Measurements from ENCODE around the gene BICD2.

The BICD2 gene

DNA sequence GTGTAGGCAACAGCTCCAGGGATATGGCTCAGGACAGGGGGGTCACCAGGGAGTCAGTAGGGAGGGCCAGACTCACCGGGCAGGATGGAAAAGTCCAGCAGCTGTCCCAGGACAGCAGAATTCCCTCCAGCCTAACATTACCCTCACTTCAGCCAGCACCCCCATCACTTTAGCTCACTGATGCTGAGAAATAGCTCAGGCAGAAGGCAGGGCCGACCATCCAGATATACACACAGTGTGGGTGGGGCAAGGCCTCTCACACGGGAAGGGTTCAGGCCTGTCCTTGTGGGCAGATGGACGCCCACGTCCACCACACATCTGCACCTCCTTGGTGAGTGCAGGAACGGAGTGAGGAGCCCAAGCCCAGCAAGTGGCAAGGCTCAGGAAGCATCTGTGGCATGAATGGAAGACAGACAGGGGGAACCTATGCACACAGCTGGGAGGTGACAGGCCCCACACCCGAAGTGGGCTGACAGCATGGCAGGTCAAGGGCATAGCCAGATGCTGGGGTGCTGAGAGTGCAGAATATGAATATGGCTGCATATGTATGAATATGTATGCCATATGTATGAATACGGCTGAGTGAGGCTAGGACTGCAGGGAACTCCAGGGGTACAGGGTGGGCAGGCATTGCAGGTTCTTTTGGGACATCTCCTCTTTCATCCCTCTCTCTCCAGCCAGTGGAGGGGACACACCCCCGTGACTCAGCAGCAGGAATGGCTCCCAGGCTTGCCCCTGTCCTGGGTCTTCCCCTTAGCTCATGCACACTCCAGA is 17.0 kb downstream of the BICD2 start:
- DNase-seq (no peak), ATAC-seq (no peak)

DNA sequence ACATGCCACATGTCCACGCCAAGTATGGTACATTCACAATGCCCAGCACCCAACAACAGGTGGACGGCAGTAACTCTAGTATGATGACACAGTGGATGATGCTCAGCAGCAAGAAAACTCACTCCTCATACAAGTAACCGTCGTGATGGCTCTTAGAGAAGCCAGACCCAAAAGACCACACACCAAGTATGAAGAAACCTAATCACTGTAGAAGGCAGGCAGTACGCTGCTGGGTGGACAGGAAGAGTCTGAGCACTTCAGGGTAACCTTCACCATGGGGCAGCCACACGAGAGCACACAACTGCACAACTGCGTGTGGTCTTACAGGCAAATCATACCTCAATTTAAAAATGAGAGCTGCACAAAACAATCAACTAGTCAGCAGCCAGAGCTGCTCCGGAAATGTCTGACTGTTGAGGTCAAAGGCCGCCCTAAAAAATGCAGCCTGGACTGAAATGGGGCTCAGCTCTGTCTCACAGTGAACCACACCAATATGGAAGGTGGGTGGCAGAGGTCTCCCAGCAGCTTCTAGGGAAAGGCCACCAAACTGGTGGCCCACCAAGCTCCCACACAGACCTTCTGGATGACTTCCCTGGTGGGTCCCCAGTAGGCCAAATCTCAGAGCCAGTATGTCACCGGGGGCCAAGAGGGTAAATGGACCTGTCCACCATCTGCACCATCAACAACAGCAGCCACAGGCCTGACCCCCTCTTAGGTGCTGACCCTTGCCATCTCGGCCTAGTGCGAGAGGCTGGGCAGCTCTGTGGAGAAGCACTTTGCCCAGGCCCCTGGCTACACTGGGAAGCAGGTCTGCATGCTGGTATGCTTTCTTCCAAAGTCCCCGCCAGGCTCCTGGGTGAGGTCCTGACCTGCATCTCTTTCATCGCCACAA is 17.8 kb downstream of the BICD2 start:
- no peak for DNase-seq

DNA sequence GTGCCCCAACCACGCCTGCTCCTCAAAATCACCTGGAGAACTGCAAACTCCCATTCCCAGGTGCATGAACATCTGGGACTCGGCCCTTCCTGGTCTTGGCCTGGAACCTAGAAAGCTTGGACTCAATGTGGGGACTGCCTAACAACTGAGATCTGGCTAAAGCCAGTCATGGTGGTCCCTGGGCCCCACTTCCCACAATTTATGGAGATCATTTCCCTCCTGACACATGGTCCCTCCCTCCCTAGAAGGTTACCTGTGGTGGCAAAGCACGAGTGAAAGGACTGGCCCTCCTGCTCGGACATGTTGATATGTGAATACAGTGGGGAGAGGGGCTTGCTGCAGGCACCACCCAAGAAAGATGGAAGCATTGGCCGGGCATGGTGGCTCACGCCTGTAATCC is 18.8 kb downstream of the BICD2 start:
- ATAC-seq (no peak), DNase-seq (no peak)

More for the DNA sequence above, 17.8 kb downstream of the BICD2 start:
- no peak for ATAC-seq

DNA sequence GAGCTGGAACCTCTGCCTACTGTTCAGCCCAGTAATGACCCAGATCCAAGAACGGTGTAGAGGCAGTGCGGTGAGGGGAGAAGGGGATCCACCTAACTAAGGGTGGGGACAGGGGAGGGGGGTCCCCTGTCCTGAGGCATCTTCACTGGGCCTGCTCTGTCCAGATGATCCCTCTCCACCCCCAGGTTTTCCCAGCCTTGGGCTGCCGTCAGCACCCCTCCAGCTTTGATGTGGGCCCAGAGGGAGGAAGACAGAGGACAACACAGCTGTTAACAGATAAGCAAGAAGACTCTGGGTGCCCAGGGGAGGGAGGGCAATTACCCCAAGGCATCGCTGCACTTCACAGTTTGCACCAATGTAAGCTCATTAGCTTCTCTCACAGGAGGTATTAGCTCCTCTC is 19.3 kb downstream of the BICD2 start:
- ATAC-seq, result no peak
- DNase-seq, result no peak

DNA sequence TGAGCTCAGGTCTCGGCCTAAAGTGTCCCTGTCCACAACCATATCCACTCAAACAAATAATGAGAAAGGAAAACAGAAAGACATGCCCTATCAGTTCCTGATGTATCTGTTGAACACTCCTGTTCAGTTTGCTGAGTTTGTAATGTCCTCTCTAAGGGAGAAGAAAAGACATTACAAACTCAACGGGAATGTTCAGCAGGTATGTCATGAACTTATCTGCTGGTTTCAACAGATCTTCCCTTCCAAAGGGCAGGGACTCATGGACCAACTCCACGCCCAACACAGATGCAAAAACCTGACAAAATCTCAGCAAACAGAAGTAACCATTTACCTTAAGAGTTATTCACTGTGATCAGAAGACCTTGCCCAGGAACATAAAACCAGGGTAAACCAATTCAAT is 23.7 kb downstream of the BICD2 start:
- ATAC-seq (no peak), DNase-seq (no peak)

DNA sequence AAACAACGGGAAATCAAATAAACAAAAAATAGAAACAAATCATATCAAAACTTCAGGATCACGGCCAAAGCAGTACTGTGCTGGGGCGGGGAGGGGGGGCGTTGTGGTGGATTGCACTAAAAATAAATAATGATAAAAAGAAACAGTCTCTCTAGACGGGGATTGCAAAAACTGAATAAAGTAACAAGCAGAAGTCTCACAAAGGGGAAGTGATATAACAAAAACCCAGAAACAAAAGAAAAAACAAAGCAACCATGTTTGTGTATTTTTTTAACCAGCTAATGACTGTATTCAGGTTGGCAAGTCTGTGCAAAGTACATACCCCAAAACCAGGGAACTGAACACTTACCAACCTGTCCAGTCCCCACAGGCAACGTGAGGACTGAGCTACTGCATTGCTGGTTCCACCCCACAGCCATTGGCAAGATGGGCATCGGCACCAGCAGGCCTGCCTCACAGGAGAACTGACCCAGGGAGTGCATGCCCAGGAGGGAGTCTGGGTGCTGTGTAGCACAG is 24.1 kb downstream of the BICD2 start:
- DNase-seq (no peak), ATAC-seq (no peak)

DNA sequence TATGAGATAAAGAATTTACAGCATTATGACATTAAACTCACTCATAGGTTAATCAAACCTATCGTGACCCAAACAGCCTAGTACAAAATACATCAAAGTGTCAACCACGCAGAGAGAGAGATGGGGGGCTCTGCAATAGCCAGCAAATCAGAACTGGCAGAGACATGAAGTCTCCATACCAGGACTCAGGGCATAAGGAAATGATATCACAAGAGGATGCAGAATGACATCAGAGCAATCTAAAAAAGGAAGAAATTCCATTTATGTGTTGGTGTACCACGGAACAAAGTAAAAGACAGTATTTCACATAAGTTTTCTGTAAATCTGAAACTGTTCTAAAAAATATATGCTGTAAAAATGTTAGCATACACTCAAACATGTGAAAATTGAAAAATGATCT is 24.6 kb downstream of the BICD2 start:
- ATAC-seq, result no peak

DNA sequence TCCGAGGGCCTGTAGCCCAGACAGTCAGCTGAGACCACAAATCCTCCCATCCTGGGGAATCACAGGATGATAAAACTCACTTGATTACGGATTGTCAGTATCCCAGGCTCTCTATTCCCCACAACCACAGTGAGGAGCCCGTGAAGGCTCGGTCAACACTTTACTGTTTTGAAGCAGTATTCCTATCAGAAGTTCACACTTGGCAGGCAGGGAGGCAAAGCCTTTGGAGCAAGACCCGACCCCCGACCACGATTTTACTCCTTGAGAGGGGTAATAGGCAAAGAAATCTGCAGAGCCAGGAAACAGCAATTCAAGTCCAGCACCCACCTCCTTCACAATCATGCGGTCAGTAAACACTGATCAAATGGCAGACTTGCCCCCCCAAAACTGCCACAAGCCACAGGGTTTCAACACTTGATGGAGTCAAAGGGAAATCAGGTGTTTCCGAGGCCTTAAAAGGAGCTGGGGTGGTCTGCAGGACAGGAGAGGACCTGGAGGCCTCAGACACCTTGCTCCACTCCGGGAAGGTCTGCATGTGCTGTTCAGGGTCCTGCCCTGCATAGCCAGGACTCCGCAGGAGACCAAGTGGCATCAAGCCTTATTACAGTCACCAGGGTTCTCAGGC is 25.2 kb downstream of the BICD2 start:
- ATAC-seq (no peak), DNase-seq (no peak)

More for the DNA sequence above, 24.6 kb downstream of the BICD2 start:
- DNase-seq, result no peak

DNA sequence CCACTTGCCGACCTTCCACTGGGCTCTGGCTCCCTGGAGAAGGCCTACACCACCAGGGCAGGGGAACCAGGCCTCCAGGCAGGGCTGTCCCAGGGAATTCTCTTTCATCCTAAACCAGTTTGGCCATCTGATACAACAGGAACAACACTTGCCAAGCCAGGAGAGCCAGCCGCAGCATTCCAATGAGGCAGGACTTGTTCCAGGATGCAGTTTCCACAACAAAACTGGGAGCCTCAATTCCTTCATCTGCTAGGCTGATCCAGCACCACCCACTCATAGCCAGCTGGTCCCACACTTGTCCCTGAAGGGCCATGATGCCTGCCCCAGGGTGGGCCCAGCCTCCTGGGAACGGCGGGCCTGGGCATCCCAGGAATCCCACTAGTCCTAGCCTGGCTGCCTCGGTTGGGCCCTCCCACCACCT is 26.0 kb downstream of the BICD2 start:
- DNase-seq (no peak), ATAC-seq (no peak)

DNA sequence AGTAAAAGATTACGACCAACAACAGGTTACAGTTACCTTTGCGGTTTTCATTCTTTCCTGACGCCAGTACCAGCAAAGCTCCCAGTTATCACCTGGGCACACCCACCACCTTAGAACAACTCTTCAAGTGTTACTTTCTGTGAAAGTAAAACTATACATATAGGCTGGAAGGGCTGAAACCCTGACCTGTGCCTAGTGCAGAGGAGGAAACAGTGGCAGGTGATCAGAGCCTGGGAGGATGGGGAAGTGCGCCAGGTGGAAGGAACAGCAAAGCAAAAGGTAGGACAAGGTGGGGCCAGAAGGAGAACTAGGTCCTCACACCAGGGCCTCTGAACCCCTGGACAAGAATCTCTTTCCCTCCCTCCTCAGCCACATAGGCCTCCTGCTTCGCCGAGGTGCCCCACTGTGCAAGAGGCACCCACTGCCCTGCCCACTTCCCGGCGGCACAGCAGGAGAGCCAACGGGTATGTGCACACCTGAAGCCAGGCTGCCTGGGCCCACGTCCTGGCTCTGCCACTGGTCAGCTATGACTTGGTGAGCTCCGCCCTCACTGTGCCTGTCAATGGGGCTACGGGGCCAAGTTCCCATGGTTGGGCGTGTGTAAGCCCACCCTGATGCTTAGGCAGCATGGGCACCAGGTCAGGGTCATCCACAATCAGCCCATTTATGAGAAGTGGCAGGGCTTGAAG is 26.9 kb downstream of the BICD2 start:
- DNase-seq (no peak), ATAC-seq (no peak)

DNA sequence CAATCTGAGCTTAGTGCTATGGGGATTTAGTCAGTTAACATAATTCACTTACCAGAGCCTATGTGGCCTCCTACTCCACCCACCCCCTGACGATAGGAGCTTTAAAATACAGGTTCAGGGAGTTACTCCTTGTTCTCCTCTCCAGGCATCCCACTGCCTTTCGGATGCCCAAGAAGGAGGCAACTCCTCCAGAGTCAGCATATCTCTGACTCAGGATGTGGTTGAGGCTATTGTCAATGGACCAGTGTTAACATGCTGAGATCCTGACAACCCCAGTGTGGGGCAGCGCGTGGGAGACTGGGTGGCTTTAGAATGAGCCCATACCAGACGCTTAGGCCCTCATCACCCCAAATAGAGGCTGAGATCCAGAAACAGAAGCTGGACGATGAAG is 27.4 kb downstream of the BICD2 start:
- ATAC-seq (no peak), DNase-seq (no peak)

DNA sequence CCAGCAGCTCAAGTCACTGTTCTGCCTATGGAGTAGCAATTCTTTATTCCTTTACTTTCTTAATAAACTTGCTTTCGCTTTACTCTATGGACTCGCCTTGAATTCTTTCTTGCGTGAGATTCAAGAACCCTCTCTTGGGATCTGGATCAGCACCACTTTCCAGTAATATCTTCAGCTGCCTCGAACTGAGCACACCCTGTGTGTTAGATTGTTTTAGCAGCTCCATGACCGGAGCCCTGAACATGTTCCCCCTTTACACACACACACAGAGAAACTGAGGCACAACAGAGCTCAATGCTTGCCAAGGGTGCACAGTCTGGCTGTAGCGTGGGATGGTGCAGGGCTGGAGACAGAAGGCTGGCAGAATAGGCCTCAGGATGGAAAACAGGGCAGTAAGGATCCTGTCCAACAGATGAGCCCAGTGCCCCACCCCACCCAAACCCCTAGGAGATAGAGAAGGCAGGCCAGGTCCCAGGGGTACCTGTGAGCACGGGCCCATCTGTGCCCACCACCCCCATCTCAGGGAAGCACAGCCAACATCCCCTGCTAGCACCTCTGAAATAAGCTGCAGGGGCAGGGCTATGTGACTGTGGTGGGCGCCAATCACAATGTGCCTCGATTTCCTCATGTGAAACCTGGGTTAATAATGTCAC is 27.9 kb downstream of the BICD2 start:
- ATAC-seq (no peak), DNase-seq (no peak)

DNA sequence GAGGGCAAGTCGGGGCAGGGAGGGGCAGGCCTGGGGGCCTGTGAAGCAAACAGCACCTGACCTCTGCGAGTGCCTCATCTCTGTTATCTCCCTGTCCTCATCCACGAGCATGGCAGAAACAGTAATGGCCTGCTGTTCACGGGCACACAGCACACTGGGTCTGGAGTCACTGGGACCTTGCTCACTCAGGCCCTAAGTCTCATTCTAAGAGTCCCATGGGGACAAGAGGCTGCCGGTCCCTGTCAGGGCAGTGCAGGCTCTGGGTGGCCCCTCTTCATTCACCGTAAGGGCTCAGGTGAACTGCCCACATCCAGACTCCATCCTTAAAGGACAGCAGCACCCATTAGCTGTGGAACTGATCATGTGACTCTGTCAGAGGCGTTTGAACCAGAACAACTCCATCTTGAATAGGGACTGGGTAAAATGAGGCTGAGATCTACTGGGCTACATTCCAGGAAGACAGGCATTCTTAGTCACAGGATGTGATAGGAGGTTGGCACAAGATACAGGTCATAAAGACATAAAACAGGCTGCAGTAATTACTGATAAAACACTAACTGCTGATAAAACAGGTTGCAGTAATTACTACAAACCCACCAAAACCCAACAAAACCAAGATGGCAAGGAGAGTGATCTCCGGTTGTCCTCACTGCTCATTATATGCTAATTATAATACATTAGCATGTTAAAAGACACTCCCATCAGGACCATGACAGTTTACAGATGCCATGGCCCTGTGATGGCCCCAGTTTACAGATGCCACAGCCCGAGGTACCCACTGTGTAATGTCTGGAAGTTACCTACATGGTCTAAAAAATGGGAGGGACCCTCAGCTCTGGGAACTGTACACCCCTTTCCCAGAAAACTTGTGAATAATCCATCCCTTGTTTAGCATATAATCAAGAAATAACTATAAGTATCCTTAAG is 28.7 kb downstream of the BICD2 start:
- DNase-seq, result no peak
- ATAC-seq, result no peak

DNA sequence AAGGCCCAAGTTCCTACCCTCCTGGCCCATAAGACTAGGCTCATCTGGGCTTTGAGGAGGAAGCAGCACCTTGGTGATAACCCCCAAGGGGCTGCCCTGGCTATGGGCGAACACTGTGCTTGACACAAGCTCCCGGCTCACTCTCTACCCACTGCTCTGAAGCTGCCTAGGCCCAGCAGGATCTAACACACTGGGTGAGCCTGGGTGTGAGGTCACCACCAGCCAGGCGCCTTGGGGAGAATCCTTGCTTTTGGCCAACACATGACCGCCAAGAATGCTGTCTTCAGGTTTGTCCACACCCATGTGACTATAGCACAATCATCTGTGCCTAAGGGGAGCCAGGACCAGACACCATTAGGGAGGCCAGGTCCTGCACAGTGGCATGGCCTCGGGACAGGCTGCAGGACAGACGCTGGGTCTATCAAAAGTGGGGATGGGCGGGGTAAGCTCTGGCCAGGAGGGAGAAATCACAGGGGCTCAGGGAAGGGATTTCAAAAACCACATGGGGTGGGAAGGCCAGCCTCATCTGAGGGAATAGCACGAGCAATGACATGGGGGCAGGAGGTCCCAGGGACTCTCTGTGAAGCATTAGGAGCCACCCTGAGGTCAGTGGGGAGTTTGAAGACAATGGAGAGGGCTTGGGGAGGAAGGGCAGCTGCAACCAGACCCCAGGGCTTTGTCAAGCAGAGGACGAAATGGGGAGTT is 29.6 kb downstream of the BICD2 start:
- no peak for DNase-seq
- no peak for ATAC-seq

DNA sequence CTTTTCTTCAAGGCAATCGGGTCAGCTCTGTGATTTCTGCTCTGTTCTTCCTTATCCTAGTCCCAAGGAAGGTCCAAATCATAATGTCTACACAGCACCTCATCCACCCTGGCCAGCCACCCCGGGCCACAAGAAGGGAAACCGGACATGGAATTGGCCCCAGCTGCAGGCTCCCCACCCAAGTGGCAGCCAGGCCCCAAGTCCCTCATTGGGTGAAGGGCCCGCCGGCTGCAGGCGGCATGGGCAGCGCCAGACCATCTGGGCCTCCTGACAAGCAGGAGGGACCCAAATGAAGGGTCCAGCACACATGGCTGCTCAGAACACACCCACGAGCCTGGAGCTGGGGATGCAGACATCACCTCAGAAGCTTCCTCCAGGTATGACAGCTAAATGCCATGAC is 33.7 kb downstream of the BICD2 start:
- no peak for ATAC-seq
- DNase-seq, result no peak

DNA sequence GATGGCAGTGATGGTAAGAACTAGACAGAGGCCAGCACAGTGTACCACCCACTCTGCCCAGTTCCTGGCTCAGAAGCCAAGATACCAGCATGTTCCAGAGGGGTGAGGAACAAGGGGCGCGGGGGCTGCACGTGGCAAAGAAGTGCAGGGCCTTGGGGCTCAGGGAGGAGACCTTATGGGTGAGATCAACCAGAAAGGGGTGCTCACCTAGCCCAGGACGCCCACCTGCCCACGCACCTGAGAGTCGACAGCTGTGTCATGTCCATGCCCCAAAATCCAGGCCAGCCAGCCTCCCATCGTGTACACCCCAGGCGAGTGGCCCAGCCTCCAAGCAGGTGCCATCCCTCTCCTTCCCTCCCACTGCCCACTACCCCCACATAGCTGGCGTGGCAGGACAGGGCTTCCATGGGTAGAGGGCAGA is 34.9 kb downstream of the BICD2 start:
- DNase-seq (no peak), ATAC-seq (no peak)

DNA sequence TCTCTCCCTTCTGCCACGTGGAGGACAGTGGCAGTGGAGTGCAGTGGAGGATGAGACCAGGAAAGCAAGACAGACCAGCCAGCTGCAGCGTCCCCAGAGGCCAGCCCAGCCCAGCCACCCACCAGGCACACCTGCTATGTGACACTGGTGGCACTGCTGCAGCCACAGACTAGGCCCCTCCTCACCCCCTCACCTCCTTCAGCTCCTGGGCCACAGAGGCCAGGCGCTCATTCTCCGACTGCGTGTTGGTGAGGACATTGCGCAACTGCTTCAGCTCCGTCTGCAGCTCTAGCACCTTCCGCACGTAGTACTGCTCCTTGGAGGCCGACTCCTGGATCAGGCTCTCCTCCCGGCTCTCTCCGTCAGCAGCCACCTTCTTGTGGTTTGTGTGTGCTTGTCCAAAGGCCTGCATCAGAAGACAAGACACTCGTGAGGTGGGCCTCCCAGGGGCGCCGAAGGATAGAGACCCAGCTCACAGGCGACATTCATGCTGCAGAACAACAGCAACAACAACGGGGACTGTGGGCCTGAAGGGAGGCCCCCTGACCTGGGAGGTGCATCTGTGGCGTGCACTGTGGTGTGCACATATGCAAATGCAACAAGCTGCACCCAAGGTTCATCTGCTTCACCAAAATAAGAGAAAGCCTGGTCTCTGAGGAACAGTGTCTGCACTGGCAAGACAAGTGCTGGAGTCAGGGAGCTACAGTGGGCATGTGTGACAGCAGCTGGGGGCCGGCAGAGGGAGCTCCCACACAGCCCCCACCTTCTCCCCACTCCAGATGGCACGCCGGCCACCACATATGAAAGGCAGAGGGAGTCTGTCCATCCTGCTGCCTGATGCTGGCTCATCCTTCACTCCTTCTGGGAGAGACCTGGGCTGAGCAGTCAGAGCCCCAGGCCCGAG is 35.5 kb downstream of the BICD2 start:
- DNase-seq (no peak), ATAC-seq (peak; percentile 25)

Data from stimulated activated naive CD8-positive, alpha-beta T cell treated with anti-CD3 and anti-CD28 coated beads, Interleukin-15, Interleukin-2, amounts not matched to agents 100 U/mL and 50 U/mL, for 24 hours (primary cell).